ENCODE results near the gene GUCA1A. TPM values are rescaled to one million over a fixed set of nuclear protein-coding genes. Genes with fewer than 3 reads are reported as not detected.
"Not testable (repeated sequence)": the region's sequence is repeated elsewhere in the genome, so short reads cannot be mapped to it uniquely, and the experiment has no call there.

Gene GUCA1A
- total RNA-seq, 6 donors from 2014 or later, result not detected

- ATAC-seq (ENCODE audit: low FRiP score in 2 of 2) (no peak), DNase-seq (no peak)
- 85 to 90% methylated on average over 5 of the region's 5 CpGs for WGBS, 2 donors
- no peak for TF ChIP-seq POLR2AphosphoS5 (IDR thresholded peaks at IDR 0.05)
- TF ChIP-seq, protein P1, sequence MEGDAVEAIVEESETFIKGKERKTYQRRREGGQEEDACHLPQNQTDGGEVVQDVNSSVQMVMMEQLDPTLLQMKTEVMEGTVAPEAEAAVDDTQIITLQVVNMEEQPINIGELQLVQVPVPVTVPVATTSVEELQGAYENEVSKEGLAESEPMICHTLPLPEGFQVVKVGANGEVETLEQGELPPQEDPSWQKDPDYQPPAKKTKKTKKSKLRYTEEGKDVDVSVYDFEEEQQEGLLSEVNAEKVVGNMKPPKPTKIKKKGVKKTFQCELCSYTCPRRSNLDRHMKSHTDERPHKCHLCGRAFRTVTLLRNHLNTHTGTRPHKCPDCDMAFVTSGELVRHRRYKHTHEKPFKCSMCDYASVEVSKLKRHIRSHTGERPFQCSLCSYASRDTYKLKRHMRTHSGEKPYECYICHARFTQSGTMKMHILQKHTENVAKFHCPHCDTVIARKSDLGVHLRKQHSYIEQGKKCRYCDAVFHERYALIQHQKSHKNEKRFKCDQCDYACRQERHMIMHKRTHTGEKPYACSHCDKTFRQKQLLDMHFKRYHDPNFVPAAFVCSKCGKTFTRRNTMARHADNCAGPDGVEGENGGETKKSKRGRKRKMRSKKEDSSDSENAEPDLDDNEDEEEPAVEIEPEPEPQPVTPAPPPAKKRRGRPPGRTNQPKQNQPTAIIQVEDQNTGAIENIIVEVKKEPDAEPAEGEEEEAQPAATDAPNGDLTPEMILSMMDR (IDR thresholded peaks at IDR 0.05), result no peak
- no peak for TF ChIP-seq EP300 (IDR thresholded peaks at IDR 0.05)
- no peak for TF ChIP-seq POLR2A (IDR thresholded peaks at IDR 0.05)
- Histone ChIP-seq H3K36me3 (peaks cover 0 to 13% (median under 1%) of the 10 kb centered on the region in 4 donors), H3K4me3 (no peak overlapping the region), H3K4me1 (peaks cover 0 to 8% (median 6%) of the 10 kb centered on the region in 4 donors), H3K27me3 (no peaks in the 10 kb centered on the region), H3K9me3 (no peaks in the 10 kb centered on the region), H3K27ac (no peak overlapping the region)
These were observed 26.2 kb downstream of the GUCA1A start for GRCh38 chr6:42199106-42199981.

DNA sequence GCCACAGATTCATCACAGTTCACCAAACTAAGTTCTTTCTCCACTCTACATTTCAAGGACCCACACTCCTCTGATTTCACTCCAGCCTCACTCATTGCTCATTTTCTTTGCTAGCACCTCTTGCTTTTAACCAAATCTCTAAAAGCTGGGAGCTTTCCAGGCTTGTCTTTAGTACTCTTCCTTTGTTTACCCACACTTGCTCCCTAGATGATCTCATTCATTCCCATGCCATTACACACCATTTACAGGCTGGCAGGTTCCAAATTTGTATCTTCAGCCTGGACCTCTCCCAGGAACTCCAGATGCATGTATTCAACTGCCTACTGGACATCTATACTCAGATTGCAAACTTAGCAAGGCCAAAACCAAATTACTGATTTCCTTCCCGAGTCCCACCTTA is 26.9 kb downstream of the GUCA1A start:
- ATAC-seq (ENCODE audit: low FRiP score in 2 of 2), result peak; percentile 51 to 65
- peak overlapping the region in 1 of 4 donors; percentile 10 for H3K27ac ChIP-seq
- no peaks in the 10 kb centered on the region for H3K27me3 ChIP-seq
- DNase-seq, result no peak
- H3K9me3 ChIP-seq, result no peaks in the 10 kb centered on the region
- peaks cover 0 to 20% (median 4%) of the 10 kb centered on the region in 4 donors for H3K36me3 ChIP-seq
- TF ChIP-seq, protein P1 (IDR thresholded peaks at IDR 0.05), result no peak
- peak in 1 of 4 donors; percentile 5 for TF ChIP-seq EP300 (IDR thresholded peaks at IDR 0.05)
- 79 to 82% methylated on average over 1 of the region's 1 CpG for WGBS, 2 donors
- no peak overlapping the region for H3K4me3 ChIP-seq
- H3K4me1 ChIP-seq, result peaks cover 0 to 8% (median 6%) of the 10 kb centered on the region in 4 donors

GRCh38 chr6:42201382-42201781 is 28.2 kb downstream of the GUCA1A start:
- H3K4me3 ChIP-seq, result no peak overlapping the region
- peaks cover 0 to 8% (median 6%) of the 10 kb centered on the region in 4 donors for H3K4me1 ChIP-seq
- 54 to 61% methylated on average over 3 of the region's 3 CpGs for WGBS, 2 donors
- H3K36me3 ChIP-seq, result peaks cover 0 to 33% (median 11%) of the 10 kb centered on the region in 4 donors
- H3K27me3 ChIP-seq, result no peaks in the 10 kb centered on the region
- H3K9me3 ChIP-seq, result no peaks in the 10 kb centered on the region
- TF ChIP-seq POLR2A (IDR thresholded peaks at IDR 0.05) (no peak), POLR2AphosphoS5 (IDR thresholded peaks at IDR 0.05) (no peak), EP300 (IDR thresholded peaks at IDR 0.05) (no peak)
- TF ChIP-seq, protein P1 (IDR thresholded peaks at IDR 0.05), result no peak
- ATAC-seq (ENCODE audit: low FRiP score in 2 of 2) (no peak), DNase-seq (no peak)
- H3K27ac ChIP-seq, result no peak overlapping the region

- not testable (repeated sequence) for DNase-seq, H3K27me3 ChIP-seq
These were observed 29.2 kb downstream of the GUCA1A start for GRCh38 chr6:42202131-42202915.

DNA sequence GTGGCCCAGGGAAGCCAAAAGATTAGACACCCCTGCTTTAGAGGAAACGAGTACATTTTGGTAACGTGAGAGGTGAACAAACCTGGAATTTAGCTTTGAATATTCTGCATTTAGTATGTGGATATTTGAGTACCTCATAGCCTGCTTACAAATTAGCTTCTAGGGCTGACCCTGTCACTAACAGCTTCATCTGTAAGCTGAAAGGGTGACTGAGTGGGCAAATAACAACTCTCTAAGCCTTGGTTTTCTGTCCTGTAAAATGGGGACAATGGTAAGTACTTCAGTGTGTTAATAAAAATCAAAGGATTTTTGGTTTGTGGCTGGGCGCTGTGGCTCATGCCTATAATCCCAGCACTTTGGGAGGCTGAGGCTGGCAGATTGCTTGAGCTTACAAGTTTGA is 30.0 kb downstream of the GUCA1A start:
- H3K36me3 ChIP-seq, result peaks cover 8 to 49% (median 22%) of the 10 kb centered on the region in 4 donors
- no peak for ATAC-seq (ENCODE audit: low FRiP score in 2 of 2)
- peaks cover 0 to 8% (median 6%) of the 10 kb centered on the region in 4 donors for H3K4me1 ChIP-seq
- TF ChIP-seq, protein P1 (IDR thresholded peaks at IDR 0.05), result no peak
- TF ChIP-seq EP300 (IDR thresholded peaks at IDR 0.05), result no peak
- no peak for TF ChIP-seq POLR2A (IDR thresholded peaks at IDR 0.05)
- TF ChIP-seq POLR2AphosphoS5 (IDR thresholded peaks at IDR 0.05), result no peak
- H3K4me3 ChIP-seq, result no peak overlapping the region
- H3K27me3 ChIP-seq, result no peaks in the 10 kb centered on the region
- 91 to 96% methylated on average over 3 of the region's 3 CpGs for WGBS, 2 donors
- no peaks in the 10 kb centered on the region for H3K9me3 ChIP-seq
- no peak overlapping the region for H3K27ac ChIP-seq
- no peak for DNase-seq

More at GRCh38 chr6:42202131-42202915, 29.2 kb downstream of the GUCA1A start:
- not testable (repeated sequence) for H3K9me3 ChIP-seq; ATAC-seq (ENCODE audit: low FRiP score in 2 of 2); H3K27ac ChIP-seq; H3K4me1 ChIP-seq; H3K4me3 ChIP-seq
- 92 to 94% methylated on average over 13 of the region's 13 CpGs for WGBS, 2 donors
- peaks cover 4 to 41% (median 15%) of the 10 kb centered on the region in 4 donors for H3K36me3 ChIP-seq

Data from upper lobe of left lung (tissue), 6 donors.